Naive thymus-derived CD4-positive, alpha-beta T cell (primary cell): ENCODE data around the gene MAT2A. TPM values are rescaled to one million over a fixed set of nuclear protein-coding genes. Genes with fewer than 3 reads are reported as not detected.

Experiments
- ATAC-seq: fragments of 150-1000 bp; cut with Tn5 transposase; 2 replicates; pipeline ENCODE4 v1.10.0; 2021; ENCODE audit warnings: mild to moderate bottlenecking, moderate library complexity
- CTCF ChIA-PET: fragments of 350-600 bp; sonication (Branson Sonifier 250); formaldehyde crosslinking; loops from one replicate; lab custom pipeline; 2021; ENCODE audit warnings: antibody characterized with exemption; lab: Charles Lee
- POLR2A ChIA-PET: fragments of 350-600 bp; sonication (Branson Sonifier 250); formaldehyde crosslinking; loops from one replicate; lab custom pipeline; 2021; ENCODE audit warnings: antibody characterized with exemption, inconsistent platforms; lab: Charles Lee
- DNase-seq, 9 donors: peaks; one replicate each; pipeline versions ENCODE4 v3.0.0 to v3.0.0-alpha.2; 2020 to 2022; ENCODE audit warnings: mixed read lengths in 1 of 9
- H3K27ac ChIP-seq: one replicate; pipeline ENCODE4 v1.7.0; 2013; ENCODE audit warnings: mild to moderate bottlenecking, low read depth, low read length, moderate library complexity
- H3K27me3 ChIP-seq, 2 donors: one replicate each; pipeline ENCODE4 v1.7.0; 2013; ENCODE audit warnings: low read length in 2 of 2, mild to moderate bottlenecking in 2 of 2, moderate library complexity in 2 of 2; ENCODE audit not compliant: control insufficient read depth in 2 of 2, insufficient read depth in 2 of 2
- H3K36me3 ChIP-seq, 3 experiments: 1 replicate in 2 of 3; 2 replicates in 1 of 3; pipeline ENCODE4 v1.7.0; 2013; ENCODE audit warnings: low read length in 3 of 3, mild to moderate bottlenecking in 3 of 3, moderate library complexity in 1 of 3; ENCODE audit not compliant: insufficient read depth in 3 of 3, control insufficient read depth in 2 of 3
- H3K4me1 ChIP-seq, 2 donors: one replicate each; pipeline ENCODE4 v1.7.0; 2013; ENCODE audit warnings: low read length in 2 of 2, mild to moderate bottlenecking in 2 of 2, moderate library complexity in 1 of 2; ENCODE audit not compliant: control insufficient read depth in 2 of 2, insufficient read depth in 2 of 2
- H3K4me3 ChIP-seq: 2 replicates; pipeline ENCODE4 v1.7.0; 2013; ENCODE audit warnings: mild to moderate bottlenecking, low read length
- H3K9me3 ChIP-seq, 3 experiments: 1 replicate in 2 of 3; 2 replicates in 1 of 3; pipeline ENCODE4 v1.7.0; 2013; ENCODE audit warnings: low read length in 3 of 3; ENCODE audit not compliant: control insufficient read depth in 2 of 3
- H3K27ac Mint-ChIP-seq, 9 donors: one replicate each; pipeline ENCODE4 v1.8.0; 2020 to 2022; ENCODE audit warnings: mixed read lengths in 9 of 9, mild to moderate bottlenecking in 8 of 9, moderate library complexity in 5 of 9, inconsistent platforms in 2 of 9
- H3K27me3 Mint-ChIP-seq, 5 donors: one replicate each; pipeline ENCODE4 v1.8.0; 2021 to 2022; ENCODE audit warnings: mixed read lengths in 5 of 5, mild to moderate bottlenecking in 1 of 5
- H3K36me3 Mint-ChIP-seq, 5 donors: one replicate each; pipeline ENCODE4 v1.8.0; 2020 to 2022; ENCODE audit warnings: mixed read lengths in 5 of 5, mild to moderate bottlenecking in 3 of 5, inconsistent platforms in 1 of 5
- H3K4me1 Mint-ChIP-seq, 7 donors: one replicate each; pipeline ENCODE4 v1.8.0; 2020 to 2022; ENCODE audit warnings: mixed read lengths in 7 of 7, mild to moderate bottlenecking in 3 of 7, inconsistent platforms in 1 of 7
- H3K4me3 Mint-ChIP-seq, 10 donors: one replicate each; pipeline ENCODE4 v1.8.0; 2020 to 2022; ENCODE audit warnings: mild to moderate bottlenecking in 10 of 10, mixed read lengths in 10 of 10, moderate library complexity in 6 of 10, inconsistent platforms in 2 of 10
- H3K9me3 Mint-ChIP-seq, 11 donors: one replicate each; pipeline ENCODE4 v1.8.0; 2020 to 2022; ENCODE audit warnings: mixed read lengths in 11 of 11, mild to moderate bottlenecking in 4 of 11, inconsistent platforms in 1 of 11, moderate library complexity in 1 of 11
- intact Hi-C, 2 donors: fragments of 100-400 bp; cut with micrococcal nuclease; formaldehyde crosslinking; loops; one replicate each; pipeline ENCODE4 v1.15.1; 2023
- polyA plus RNA-seq, 2 donors: library from polyadenylated mRNA; unstranded; fragments of 300-500 nt; fragmentation: Illumina TruSeq; gene quantifications; one replicate each; pipeline ENCODE4 v1.2.3, GENCODE V29; 2021
- total RNA-seq, 6 experiments: library from RNA in 5 of 6; stranded (reverse) in 5 of 6; gene quantifications; 1 replicate in 5 of 6; 2 replicates in 1 of 6; pipeline ENCODE4 v1.2.3 and lab custom pipeline; 2021 to 2026

The MAT2A gene
- total and polyA plus RNA-seq, 7 experiments from 2014 or later: 79.8 to 268 (median 127) TPM

DNA sequence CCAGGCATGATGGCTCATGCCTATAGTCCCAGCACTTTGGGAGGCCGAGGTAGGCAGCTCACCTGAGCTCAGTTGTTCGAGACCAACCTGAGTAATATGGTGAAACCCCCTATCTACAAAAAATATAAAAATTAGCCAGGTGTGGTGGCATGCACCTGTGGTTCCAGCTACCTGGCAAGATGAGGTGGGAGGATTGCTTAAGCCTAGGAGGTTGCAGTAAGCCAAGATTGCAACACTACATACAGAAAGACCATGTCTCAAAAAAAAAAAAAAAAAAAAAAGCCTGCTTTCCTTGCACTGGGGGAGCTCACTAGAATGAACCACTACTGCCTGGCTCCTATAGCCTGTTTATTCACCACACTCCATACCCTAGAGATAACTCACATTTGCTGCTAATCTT is 7.4 kb upstream of the MAT2A start:
- ChIA-PET POLR2A (interaction anchor here (0.6 to 0.9 kb wide), 2 partner anchors 14 to 77 kb away, joined by 3 read pairs; no protein-coding TSS in a partner anchor), CTCF (interaction anchor here (0.6 to 1.4 kb wide), 2 partner anchors 20 to 29 kb away, joined by 3 to 5 read pairs; no protein-coding TSS in a partner anchor)
- H3K4me1 Mint-ChIP-seq: peaks cover 0 to 7% (median 4%) of the 10 kb centered on the region in 7 donors

DNA sequence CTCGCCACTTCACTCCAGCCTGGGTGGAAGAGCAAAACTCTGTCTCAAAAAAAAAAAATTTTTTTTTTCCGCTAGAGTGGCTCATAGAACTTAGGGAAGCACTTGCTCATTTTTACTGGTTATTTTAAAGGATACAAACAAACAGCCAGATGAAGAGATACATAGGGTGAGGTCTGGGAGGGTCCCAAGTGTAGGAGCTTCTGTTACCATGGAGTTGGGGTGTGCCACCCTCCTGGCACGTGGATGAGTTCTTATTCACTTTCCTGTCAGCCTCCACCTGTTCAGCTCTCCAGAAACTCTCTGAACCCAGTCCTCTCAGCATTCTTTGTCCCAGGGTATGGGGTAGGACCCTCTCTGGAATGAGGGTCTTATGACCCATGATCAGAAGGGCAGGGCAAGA is 4.9 kb upstream of the MAT2A start:
- H3K27me3 ChIP-seq: no peaks in the 10 kb centered on the region
- H3K4me1 Mint-ChIP-seq: peaks cover 6 to 20% (median 18%) of the 10 kb centered on the region in 7 donors
- no peaks in the 10 kb centered on the region for H3K36me3 Mint-ChIP-seq
- no peak for ATAC-seq
- H3K27ac Mint-ChIP-seq: no peak overlapping the region
- POLR2A ChIA-PET: no interaction called here
- H3K4me3 Mint-ChIP-seq: no peak overlapping the region
- H3K4me1 ChIP-seq: peaks cover 8 to 10% of the 10 kb centered on the region in 2 donors
- H3K27ac ChIP-seq: no peak overlapping the region
- no peaks in the 10 kb centered on the region for H3K9me3 ChIP-seq
- CTCF ChIA-PET: interaction anchor here (0.7 to 1.0 kb wide), 2 partner anchors 19 to 113 kb away, joined by 3 to 5 read pairs; no protein-coding TSS in a partner anchor
- DNase-seq: no peak
- H3K9me3 Mint-ChIP-seq: peaks cover 0 to 1% (median 0%) of the 10 kb centered on the region in 11 donors
- intact Hi-C loops: no loop called here
- H3K36me3 ChIP-seq: peaks cover 0 to 5% (median 0%) of the 10 kb centered on the region in 3 experiments
- peaks cover 0 to 15% (median 0%) of the 10 kb centered on the region in 5 donors for H3K27me3 Mint-ChIP-seq
- H3K4me3 ChIP-seq: no peak overlapping the region

More for the DNA sequence above, 7.4 kb upstream of the MAT2A start:
- Histone ChIP-seq H3K36me3 (no peaks in the 10 kb centered on the region), H3K4me1 (no peaks in the 10 kb centered on the region), H3K27ac (no peak overlapping the region), H3K4me3 (no peak overlapping the region), H3K9me3 (no peaks in the 10 kb centered on the region), H3K27me3 (no peaks in the 10 kb centered on the region)
- ATAC-seq (no peak), DNase-seq (no peak)
- Mint-ChIP-seq H3K27me3 (peaks cover 0 to 30% (median 5%) of the 10 kb centered on the region in 5 donors), H3K4me3 (no peak overlapping the region), H3K9me3 (peaks cover 0 to 1% (median 0%) of the 10 kb centered on the region in 11 donors), H3K36me3 (no peaks in the 10 kb centered on the region), H3K27ac (no peak overlapping the region)
- intact Hi-C loops: no loop called here

DNA sequence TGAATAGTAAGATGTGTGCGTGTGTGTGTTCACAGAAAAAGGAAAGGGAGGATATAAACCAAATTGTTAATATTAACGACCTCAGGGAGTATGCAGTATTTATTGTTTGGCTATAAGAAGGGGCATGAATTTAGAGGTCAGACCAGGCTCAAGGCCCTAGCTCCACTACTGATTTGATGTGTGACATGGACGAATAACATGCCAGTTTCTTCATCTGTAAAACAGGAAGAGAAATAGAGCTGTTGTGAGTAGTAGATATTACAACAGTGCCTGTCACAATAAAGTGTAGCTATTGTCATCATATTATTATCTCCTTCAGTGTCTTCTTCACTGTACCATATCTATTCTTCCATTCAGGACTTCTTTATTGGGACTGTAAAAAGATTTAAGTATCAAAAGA is 4.1 kb upstream of the MAT2A start:
- Mint-ChIP-seq H3K36me3 (peaks cover 0 to 3% (median 0%) of the 10 kb centered on the region in 5 donors), H3K27me3 (peaks cover 0 to 7% (median 0%) of the 10 kb centered on the region in 5 donors), H3K4me3 (no peak overlapping the region), H3K27ac (peak overlapping the region in 6 of 9 donors; percentile 14 to 67 (median 46)), H3K9me3 (peaks cover 0 to 1% (median 0%) of the 10 kb centered on the region in 11 donors), H3K4me1 (peaks cover 6 to 23% (median 18%) of the 10 kb centered on the region in 7 donors)
- H3K36me3 ChIP-seq: peaks cover 0 to 5% (median 0%) of the 10 kb centered on the region in 3 experiments
- intact Hi-C loops: loop anchor here in 1 of 2 donors (5.0 kb wide), 1 partner anchor 352 kb away; the partner anchor contains the start of gene ST3GAL5
- ChIA-PET CTCF (interaction anchor here (0.7 to 1.0 kb wide), 3 partner anchors 18 to 208 kb away, joined by 3 to 5 read pairs (median 3); no protein-coding TSS in a partner anchor), POLR2A (interaction anchor here (0.9 kb wide), 1 partner anchor 116 kb away, joined by 4 read pairs; the partner anchor contains the start of gene SH2D6)
- no peak overlapping the region for H3K4me3 ChIP-seq
- H3K4me1 ChIP-seq: peaks cover 8 to 12% of the 10 kb centered on the region in 2 donors
- no peaks in the 10 kb centered on the region for H3K27me3 ChIP-seq
- no peak for DNase-seq
- no peak overlapping the region for H3K27ac ChIP-seq
- H3K9me3 ChIP-seq: no peaks in the 10 kb centered on the region
- no peak for ATAC-seq

DNA sequence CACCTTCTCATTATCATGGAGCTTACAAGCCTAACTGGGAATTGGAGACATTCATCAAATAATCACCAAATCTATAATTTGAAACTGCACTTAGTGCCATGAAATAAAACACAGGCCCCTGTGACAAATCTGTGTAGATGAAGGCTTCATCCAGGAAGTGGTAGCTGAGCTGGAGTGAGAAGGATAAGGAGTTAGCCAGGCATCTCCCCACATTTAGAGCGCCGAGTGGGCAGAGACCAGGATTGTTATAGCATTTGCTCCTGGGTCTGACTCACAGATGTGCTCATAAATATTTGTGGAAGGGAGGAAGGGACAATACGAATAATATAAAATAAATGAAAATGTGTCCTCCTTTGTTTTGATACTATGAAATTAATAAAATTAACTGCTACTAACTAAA is 2.5 kb upstream of the MAT2A start:
- H3K36me3 Mint-ChIP-seq: peaks cover 0 to 16% (median under 1%) of the 10 kb centered on the region in 5 donors
- H3K4me3 Mint-ChIP-seq: peak overlapping the region in 2 of 10 donors; percentile 14 to 68
- Histone ChIP-seq H3K27ac (no peak overlapping the region), H3K4me1 (peaks cover 19 to 27% of the 10 kb centered on the region in 2 donors), H3K4me3 (no peak overlapping the region), H3K36me3 (peaks cover 3 to 10% (median 4%) of the 10 kb centered on the region in 3 experiments), H3K9me3 (no peaks in the 10 kb centered on the region), H3K27me3 (no peaks in the 10 kb centered on the region)
- ATAC-seq: no peak
- peak overlapping the region in 5 of 9 donors; percentile 45 to 92 (median 82) for H3K27ac Mint-ChIP-seq
- H3K9me3 Mint-ChIP-seq: peaks cover 0 to 1% (median 0%) of the 10 kb centered on the region in 11 donors
- CTCF ChIA-PET: interaction anchor here (1.1 to 2.1 kb wide), 2 partner anchors 115 to 210 kb away, joined by 3 to 6 read pairs; no protein-coding TSS in a partner anchor
- intact Hi-C loops: loop anchor here in 1 of 2 donors (5.0 kb wide), 1 partner anchor 351 kb away; the partner anchor contains the start of gene ST3GAL5
- H3K4me1 Mint-ChIP-seq: peaks cover 12 to 38% (median 29%) of the 10 kb centered on the region in 7 donors
- peaks cover 0 to 3% (median 0%) of the 10 kb centered on the region in 5 donors for H3K27me3 Mint-ChIP-seq
- POLR2A ChIA-PET: interaction anchor here (0.9 to 5.5 kb wide), 6 partner anchors 13 to 209 kb away, joined by 3 to 52 read pairs (median 4); partner anchors contain the start of genes GGCX, SH2D6 and TGOLN2
- DNase-seq: no peak

DNA sequence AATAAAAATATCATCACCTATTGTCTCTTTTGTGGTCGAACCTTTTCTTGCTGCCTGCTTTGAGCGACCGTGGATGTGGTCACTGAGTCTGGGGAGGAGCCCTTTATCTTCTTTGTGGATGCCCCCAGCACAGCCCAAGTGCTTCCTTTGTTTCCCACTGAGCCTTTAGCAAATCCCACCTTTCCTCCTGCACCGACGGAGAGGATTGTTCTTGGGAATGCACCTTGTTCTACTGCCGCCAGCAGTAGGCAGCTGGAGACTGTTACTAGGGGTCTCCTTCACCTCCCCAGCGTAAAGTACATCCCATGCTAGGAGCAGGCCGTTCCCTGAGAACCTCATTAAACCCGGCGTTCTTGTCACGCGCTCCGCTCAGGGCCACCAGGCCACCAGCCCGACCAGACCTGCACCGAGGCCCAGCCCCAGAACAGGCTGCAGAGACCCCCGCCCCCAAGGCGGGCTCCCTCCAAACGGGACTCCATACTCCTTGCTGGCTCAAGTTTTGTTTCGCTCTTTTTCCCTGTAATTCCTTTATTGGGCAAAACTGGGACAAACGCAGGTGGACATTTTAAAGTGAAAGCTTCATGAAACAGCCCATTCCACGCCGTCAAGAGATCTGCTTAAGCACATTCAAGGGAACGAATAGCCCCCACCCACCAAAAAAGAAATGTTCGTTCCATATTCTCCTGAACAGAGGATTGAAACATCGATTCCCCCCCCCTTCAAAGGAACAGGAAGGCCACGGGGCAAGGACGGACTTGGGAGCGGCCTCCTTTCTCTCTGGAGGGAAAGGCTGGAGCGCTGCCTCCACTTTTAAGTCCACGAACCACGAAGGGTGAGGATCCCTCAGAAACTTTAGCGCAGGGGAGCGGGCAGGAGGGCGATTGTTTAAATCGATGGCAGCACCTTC is 1.1 kb upstream of the MAT2A start:
- CTCF ChIA-PET: interaction anchor here (0.9 to 3.5 kb wide), 4 partner anchors 13 to 118 kb away, joined by 3 to 31 read pairs (median 8); no protein-coding TSS in a partner anchor
- no peak for ATAC-seq

More for the DNA sequence above, 1.1 kb upstream of the MAT2A start:
- Mint-ChIP-seq H3K27me3 (no peaks in the 10 kb centered on the region), H3K4me3 (peak overlapping the region; percentile 91 to 98 (median 95)), H3K4me1 (peaks cover 14 to 52% (median 43%) of the 10 kb centered on the region in 7 donors), H3K9me3 (peaks cover 0 to 1% (median 0%) of the 10 kb centered on the region in 11 donors), H3K36me3 (peaks cover 12 to 29% (median 14%) of the 10 kb centered on the region in 5 donors), H3K27ac (peak overlapping the region; percentile 89 to 97 (median 92))
- peak in 7 of 9 donors; percentile 9 to 45 (median 18) for DNase-seq
- no peaks in the 10 kb centered on the region for H3K9me3 ChIP-seq
- POLR2A ChIA-PET: interaction anchor here (0.8 to 5.7 kb wide), 23 partner anchors 11 to 657 kb away, joined by 3 to 74 read pairs (median 9); partner anchors contain the start of genes C2orf68, CAPG, ELMOD3 and GGCX
- intact Hi-C loops: loop anchor here (1.0 to 5.0 kb wide), 4 partner anchors 65 to 349 kb away; partner anchors contain the start of genes TMEM150A (in 2 of the 2), ST3GAL5 (in 1 of the 2) and USP39 (in 1 of the 2)
- peak overlapping the region; percentile 84 for H3K27ac ChIP-seq
- peak overlapping the region; percentile 92 for H3K4me3 ChIP-seq
- peaks cover 17 to 24% (median 18%) of the 10 kb centered on the region in 3 experiments for H3K36me3 ChIP-seq
- no peaks in the 10 kb centered on the region for H3K27me3 ChIP-seq
- peaks cover 19 to 27% of the 10 kb centered on the region in 2 donors for H3K4me1 ChIP-seq
